Measurements from ENCODE around the gene ERAL1. TPM values are rescaled to one million over a fixed set of nuclear protein-coding genes. Genes with fewer than 3 reads are reported as not detected.

Gene ERAL1
- total RNA-seq, 4 donors from 2014 or later, result 24.5 to 38.0 (median 27.7) TPM

DNA sequence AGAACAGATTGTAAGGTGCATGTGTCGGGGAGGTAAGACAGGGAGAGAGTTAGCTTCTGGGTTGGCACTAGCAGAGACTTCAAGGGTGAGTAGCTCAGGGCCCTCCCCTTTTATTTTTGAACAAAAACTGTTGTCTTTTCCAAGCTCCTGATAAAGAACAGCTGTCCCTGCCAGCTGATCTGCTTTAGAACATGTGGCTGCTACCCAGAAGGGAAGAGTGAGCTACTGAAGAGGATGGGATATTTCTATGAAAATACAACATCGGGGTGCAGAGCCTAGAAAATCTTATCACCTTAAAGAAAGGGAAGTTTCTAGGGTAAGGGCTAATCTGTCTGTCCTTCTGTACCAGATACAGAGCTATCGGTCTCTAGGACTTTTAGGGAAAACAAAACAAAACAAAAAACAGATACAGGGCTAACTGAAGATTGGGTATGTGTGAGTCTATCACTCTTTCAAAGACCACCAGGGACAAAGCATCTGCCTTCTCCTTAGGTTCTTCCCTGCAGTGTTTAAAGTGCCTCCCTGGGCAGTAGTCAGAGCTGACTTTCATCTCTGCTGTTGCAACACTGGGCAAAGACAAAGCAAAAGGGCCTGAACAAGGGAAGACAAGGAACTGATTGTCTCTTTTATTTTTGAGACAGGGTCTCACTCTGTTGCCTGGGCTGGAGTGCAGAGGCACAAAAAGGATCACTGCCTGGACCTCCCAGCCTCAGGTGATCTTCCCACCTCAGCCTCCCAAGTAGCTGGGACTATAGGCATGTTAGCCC is 53.1 kb downstream of the ERAL1 start:
- peak overlapping the region; percentile 80 to 87 (median 82) for H3K27ac ChIP-seq (replicated peaks in 1 of 4)
- intact Hi-C loops (cut with DNase I), result no loop called here
- no peak overlapping the region for H3K4me3 ChIP-seq
- peaks cover 18 to 45% (median 42%) of the 10 kb centered on the region in 4 donors for H3K4me1 ChIP-seq
- no peak for DNase-seq (ENCODE audit: extremely low spot score)
- H3K9me3 ChIP-seq, result no peaks in the 10 kb centered on the region
- TF ChIP-seq POLR2A (IDR thresholded peaks at IDR 0.05; ENCODE audit: low read depth), result no peak
- TF ChIP-seq POLR2AphosphoS5 (IDR thresholded peaks at IDR 0.05), result no peak
- TF ChIP-seq EP300 (IDR thresholded peaks at IDR 0.05), result no peak
- TF ChIP-seq, protein P1, sequence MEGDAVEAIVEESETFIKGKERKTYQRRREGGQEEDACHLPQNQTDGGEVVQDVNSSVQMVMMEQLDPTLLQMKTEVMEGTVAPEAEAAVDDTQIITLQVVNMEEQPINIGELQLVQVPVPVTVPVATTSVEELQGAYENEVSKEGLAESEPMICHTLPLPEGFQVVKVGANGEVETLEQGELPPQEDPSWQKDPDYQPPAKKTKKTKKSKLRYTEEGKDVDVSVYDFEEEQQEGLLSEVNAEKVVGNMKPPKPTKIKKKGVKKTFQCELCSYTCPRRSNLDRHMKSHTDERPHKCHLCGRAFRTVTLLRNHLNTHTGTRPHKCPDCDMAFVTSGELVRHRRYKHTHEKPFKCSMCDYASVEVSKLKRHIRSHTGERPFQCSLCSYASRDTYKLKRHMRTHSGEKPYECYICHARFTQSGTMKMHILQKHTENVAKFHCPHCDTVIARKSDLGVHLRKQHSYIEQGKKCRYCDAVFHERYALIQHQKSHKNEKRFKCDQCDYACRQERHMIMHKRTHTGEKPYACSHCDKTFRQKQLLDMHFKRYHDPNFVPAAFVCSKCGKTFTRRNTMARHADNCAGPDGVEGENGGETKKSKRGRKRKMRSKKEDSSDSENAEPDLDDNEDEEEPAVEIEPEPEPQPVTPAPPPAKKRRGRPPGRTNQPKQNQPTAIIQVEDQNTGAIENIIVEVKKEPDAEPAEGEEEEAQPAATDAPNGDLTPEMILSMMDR (IDR thresholded peaks at IDR 0.05), result no peak
- H3K36me3 ChIP-seq, result peaks cover 43 to 76% (median 72%) of the 10 kb centered on the region in 4 donors
- 54% methylated on average over 3 of the region's 3 CpGs for WGBS
- no peaks in the 10 kb centered on the region for H3K27me3 ChIP-seq

DNA sequence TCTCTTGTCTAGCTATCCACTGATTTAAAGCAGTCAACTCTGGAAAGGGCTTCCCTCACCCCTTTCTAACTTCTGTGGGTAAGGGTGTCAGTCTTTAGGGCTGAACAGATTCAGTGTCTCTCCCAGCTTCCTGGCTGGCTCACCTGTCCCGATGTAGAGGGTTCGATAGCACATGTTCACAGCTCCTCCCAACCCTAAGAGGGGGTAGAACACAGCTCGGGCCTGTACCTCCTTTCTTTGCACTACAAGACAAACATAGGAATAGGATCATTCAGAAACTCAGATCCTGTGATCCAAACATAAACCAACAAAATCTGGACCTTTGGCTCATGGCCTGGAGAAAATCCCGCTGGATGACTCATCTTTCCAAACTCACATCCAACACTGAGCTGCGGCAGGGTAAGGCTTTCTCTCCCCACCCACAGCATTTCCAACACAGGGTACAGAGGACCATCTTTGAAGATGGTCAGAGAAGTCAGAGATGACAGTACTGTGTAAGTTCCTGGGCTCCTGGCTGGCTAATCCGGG is 53.9 kb downstream of the ERAL1 start:
- DNase-seq (ENCODE audit: extremely low spot score), result peak; percentile 92
- H3K27me3 ChIP-seq, result no peaks in the 10 kb centered on the region
- WGBS, result 18% methylated on average over 6 of the region's 6 CpGs
- peaks cover 12 to 38% (median 34%) of the 10 kb centered on the region in 4 donors for H3K4me1 ChIP-seq
- H3K9me3 ChIP-seq, result no peaks in the 10 kb centered on the region
- peak overlapping the region; percentile 80 to 87 (median 82) for H3K27ac ChIP-seq (replicated peaks in 1 of 4)
- no peak overlapping the region for H3K4me3 ChIP-seq
- intact Hi-C loops (cut with DNase I), result no loop called here
- TF ChIP-seq POLR2AphosphoS5 (IDR thresholded peaks at IDR 0.05), result peak; percentile 46 to 50
- TF ChIP-seq, protein P1 (IDR thresholded peaks at IDR 0.05), result no peak
- H3K36me3 ChIP-seq, result peaks cover 50 to 84% (median 80%) of the 10 kb centered on the region in 4 donors

GRCh38 chr17:28910534-28910933 is 55.7 kb downstream of the ERAL1 start:
- H3K27me3 ChIP-seq, result no peaks in the 10 kb centered on the region
- H3K4me3 ChIP-seq, result no peak overlapping the region
- WGBS, result 86% methylated on average over 1 of the region's 1 CpG
- TF ChIP-seq EP300 (IDR thresholded peaks at IDR 0.05) (no peak), POLR2AphosphoS5 (IDR thresholded peaks at IDR 0.05) (no peak), POLR2A (IDR thresholded peaks at IDR 0.05; ENCODE audit: low read depth) (no peak)
- TF ChIP-seq, protein P1 (IDR thresholded peaks at IDR 0.05), result no peak
- no peaks in the 10 kb centered on the region for H3K9me3 ChIP-seq
- H3K4me1 ChIP-seq, result peaks cover 12 to 34% (median 31%) of the 10 kb centered on the region in 4 donors
- no peak for DNase-seq (ENCODE audit: extremely low spot score)
- intact Hi-C loops (cut with DNase I), result loop anchor here (5.0 kb wide), 2 partner anchors 37 to 263 kb away; partner anchors contain the start of gene BLTP2
- H3K36me3 ChIP-seq, result peaks cover 56 to 100% (median 94%) of the 10 kb centered on the region in 4 donors
- H3K27ac ChIP-seq (replicated peaks in 1 of 4), result no peak overlapping the region

Small RNA genes lying within 50 kb of the gene (small RNA-seq; reads per million reads assigned to genes)
- 0 reads per million in 3 donors for gene RF00019

Other genes starting within 250 kb of the ERAL1 start
- 1 to 10 TPM; 2.3 to 4.2 (median 4.1) TPM for gene RSKR, start 240.8 kb upstream of the ERAL1 start, total RNA-seq
- 100 to 1,000 TPM in 2 of 4 donors, 10 to 100 TPM in 2; 90.0 to 127 (median 98.2) TPM for gene BLTP2, start 209.9 kb upstream of the ERAL1 start, total RNA-seq
- 10 to 100 TPM; 39.1 to 46.7 (median 42.6) TPM for gene SDF2, start 193.1 kb upstream of the ERAL1 start, total RNA-seq
- gene SUPT6H, start 192.8 kb upstream of the ERAL1 start, total RNA-seq, result 10 to 100 TPM; 57.3 to 84.4 (median 71.1) TPM
- gene PROCA1, start 143.1 kb upstream of the ERAL1 start, total RNA-seq, result 1 to 10 TPM in 1 of 4 donors, under 1 TPM in 3; 0.50 to 2.1 (median 0.85) TPM
- gene RAB34, start 137.1 kb upstream of the ERAL1 start, total RNA-seq, result 100 to 1,000 TPM; 147 to 216 (median 202) TPM
- gene RPL23A, start 135.0 kb upstream of the ERAL1 start, total RNA-seq, result 100 to 1,000 TPM; 378 to 728 (median 558) TPM
- 1 to 10 TPM in 3 of 4 donors, not detected in 1; 1.0 to 1.5 (median 1.3) TPM for gene TLCD1, start 128.8 kb upstream of the ERAL1 start, total RNA-seq
- gene NEK8, start 126.2 kb upstream of the ERAL1 start, total RNA-seq, result 1 to 10 TPM in 3 of 4 donors, under 1 TPM in 1; 0.83 to 2.1 (median 1.6) TPM
- gene TRAF4, start 111.0 kb upstream of the ERAL1 start, total RNA-seq, result 10 to 100 TPM in 2 of 4 donors, 1 to 10 TPM in 2; 4.6 to 12.6 (median 10.6) TPM
- gene FAM222B, start 12.2 kb upstream of the ERAL1 start, total RNA-seq, result 10 to 100 TPM; 15.9 to 48.1 (median 30.3) TPM
- 10 to 100 TPM; 60.2 to 94.8 (median 86.0) TPM for gene FLOT2, start 42.7 kb downstream of the ERAL1 start, total RNA-seq
- 10 to 100 TPM in 1 of 4 donors, 1 to 10 TPM in 3; 3.7 to 14.2 (median 5.9) TPM for gene DHRS13, start 48.1 kb downstream of the ERAL1 start, total RNA-seq
- gene PHF12, start 96.5 kb downstream of the ERAL1 start, total RNA-seq, result 10 to 100 TPM; 27.8 to 44.5 (median 36.7) TPM
- under 1 TPM in 3 of 4 donors, not detected in 1; 0.42 to 0.83 (median 0.52) TPM for gene SEZ6, start 151.0 kb downstream of the ERAL1 start, total RNA-seq
- 1 to 10 TPM; 3.8 to 8.4 (median 5.1) TPM for gene PIPOX, start 188.1 kb downstream of the ERAL1 start, total RNA-seq

All from esophagus muscularis mucosa (tissue), 4 donors.